ENCODE results near the gene XYLT1. TPM values are rescaled to one million over a fixed set of nuclear protein-coding genes. Genes with fewer than 3 reads are reported as not detected.

XYLT1 gene
- total RNA-seq, 2 experiments from 2014 or later, result 53.6 to 56.7 TPM

DNA sequence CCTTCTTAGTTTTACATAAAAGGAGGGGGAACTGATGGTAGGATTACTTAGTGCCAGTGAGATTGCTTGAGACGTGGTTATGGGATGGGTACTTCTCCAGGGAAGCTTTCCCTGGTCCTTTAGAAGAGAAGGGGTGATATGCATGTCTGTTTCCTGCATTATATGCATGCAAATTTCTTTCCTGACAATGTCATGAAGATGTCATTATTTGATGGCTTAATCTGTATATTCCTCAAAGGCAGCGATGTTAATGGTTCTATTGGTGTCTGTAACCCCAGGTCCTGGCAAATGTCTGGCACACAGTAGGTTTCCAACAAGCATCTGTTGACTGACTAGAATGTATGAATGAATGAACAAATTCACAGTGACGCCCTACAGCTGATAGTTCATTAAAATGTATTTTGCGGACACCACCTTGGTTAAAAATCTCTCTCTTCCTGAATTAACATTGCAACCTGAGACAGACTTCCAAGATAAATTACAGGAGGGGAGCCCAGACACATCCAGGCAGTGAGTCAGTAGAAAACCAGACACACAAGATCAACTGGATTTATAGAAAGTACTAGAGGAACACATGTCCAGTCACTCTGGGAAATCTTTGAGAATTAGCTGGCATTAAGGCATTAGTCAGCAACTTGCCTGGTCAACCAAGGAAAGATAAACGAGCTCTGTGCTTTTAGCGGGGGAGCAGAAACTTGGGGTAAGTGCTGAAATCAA is 293.4 kb downstream of the XYLT1 start:
- POLR2A ChIA-PET, result no interaction called here
- H3K4me1 Mint-ChIP-seq, result peaks cover 16% of the 10 kb centered on the region

DNA sequence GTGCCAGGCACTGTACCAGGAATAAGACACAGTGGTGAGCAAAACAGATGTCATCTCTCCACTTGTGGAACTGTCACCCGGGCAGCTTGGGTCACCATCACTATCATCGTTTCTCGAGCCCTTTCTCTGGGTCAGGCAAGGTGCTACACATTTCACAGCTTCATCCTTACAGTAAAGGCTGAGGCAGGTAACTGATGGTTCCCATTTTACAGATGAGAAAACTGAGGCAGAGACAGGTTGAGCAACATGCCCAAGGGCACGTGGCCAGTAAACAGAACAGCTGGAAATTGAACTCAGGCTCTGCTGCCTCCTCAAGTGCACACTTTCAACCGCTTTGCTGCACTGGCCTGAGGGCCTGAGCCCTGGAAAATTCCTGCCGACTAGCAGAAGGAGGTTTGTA is 294.6 kb downstream of the XYLT1 start:
- POLR2A ChIA-PET, result no interaction called here
- no peaks in the 10 kb centered on the region for H3K27me3 Mint-ChIP-seq
- no peak overlapping the region for H3K27ac Mint-ChIP-seq
- H3K4me3 Mint-ChIP-seq, result no peak overlapping the region
- H3K9me3 Mint-ChIP-seq, result no peaks in the 10 kb centered on the region
- no peak for ATAC-seq (ENCODE audit: low read depth)
- H3K36me3 Mint-ChIP-seq, result peaks cover 40% of the 10 kb centered on the region
- peaks cover 18% of the 10 kb centered on the region for H3K4me1 Mint-ChIP-seq
- DNase-seq, result no peak

More for the DNA sequence above, 293.4 kb downstream of the XYLT1 start:
- ATAC-seq (ENCODE audit: low read depth) (no peak), DNase-seq (no peak)
- no peaks in the 10 kb centered on the region for H3K9me3 Mint-ChIP-seq
- no peaks in the 10 kb centered on the region for H3K27me3 Mint-ChIP-seq
- H3K36me3 Mint-ChIP-seq, result peaks cover 47% of the 10 kb centered on the region
- peak overlapping the region; percentile 18 for H3K27ac Mint-ChIP-seq
- H3K4me3 Mint-ChIP-seq, result no peak overlapping the region

DNA sequence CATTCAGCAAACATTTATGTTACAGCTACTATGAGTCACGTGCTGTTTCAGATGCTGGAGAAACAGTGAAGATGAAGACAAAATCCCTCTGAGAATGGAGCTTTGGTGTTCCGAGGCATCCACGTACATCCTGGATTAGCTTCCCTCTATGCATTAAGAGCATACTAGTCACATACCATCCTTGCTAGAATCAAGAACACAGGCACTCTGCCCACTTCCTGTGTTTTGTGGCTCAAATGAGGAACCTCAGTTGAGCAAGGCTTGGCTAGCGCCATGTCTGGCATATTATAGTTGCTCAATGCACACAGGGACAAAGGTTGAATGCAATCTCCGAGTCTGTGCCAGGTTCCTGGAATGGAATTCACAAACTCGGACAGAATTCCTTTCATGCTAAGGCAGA is 297.5 kb downstream of the XYLT1 start:
- peaks cover 18% of the 10 kb centered on the region for H3K4me1 Mint-ChIP-seq
- ATAC-seq (ENCODE audit: low read depth) (peak; percentile 81), DNase-seq (no peak)
- H3K4me3 Mint-ChIP-seq, result no peak overlapping the region
- H3K27me3 Mint-ChIP-seq, result no peaks in the 10 kb centered on the region
- POLR2A ChIA-PET, result no interaction called here
- H3K9me3 Mint-ChIP-seq, result no peaks in the 10 kb centered on the region
- H3K27ac Mint-ChIP-seq, result no peak overlapping the region
- peaks cover 47% of the 10 kb centered on the region for H3K36me3 Mint-ChIP-seq

DNA sequence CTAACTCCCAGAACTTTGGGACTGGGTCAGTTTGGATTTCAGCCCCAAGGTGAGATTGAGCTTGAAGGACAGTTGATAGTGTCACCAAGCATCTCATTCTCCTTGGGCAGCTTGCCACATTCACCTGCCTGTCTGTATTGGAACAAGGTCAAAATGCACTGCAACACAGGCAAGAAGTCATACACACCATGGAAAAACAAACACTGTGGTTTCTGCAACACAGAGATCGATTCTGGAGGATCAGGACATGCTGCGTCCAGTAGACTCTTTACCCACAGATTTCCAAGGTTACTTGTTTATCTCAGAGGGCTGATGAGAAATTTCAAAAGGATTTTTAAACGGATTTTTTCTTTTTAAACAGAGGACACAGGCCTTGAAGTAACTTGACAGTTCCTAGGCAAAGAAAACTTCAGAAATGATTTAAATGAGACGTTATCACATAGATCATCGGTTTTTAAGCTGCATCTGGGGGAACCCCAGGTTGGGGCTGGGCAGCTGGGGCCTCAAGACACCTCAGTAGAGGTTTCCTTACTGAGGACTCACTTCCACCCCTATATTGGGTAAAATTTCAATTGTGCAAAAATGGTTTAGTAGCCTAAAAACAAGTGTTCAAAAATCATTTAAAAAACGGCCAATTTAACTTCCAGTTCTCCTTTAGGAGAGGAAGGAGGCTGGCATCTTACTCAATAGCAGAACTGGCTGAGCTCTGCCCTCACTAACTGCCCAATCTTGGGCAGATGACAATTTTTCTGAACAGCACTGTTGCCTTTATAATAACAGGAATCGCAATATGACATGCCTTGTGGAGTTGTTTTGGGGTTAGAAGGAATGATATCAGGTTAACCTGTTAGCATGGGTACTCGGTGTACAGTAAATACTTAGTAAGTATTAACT is 299.3 kb downstream of the XYLT1 start:
- no peaks in the 10 kb centered on the region for H3K9me3 Mint-ChIP-seq
- ATAC-seq (ENCODE audit: low read depth) (no peak), DNase-seq (no peak)
- H3K27me3 Mint-ChIP-seq, result no peaks in the 10 kb centered on the region
- POLR2A ChIA-PET, result no interaction called here
- peaks cover 15% of the 10 kb centered on the region for H3K4me1 Mint-ChIP-seq
- peaks cover 56% of the 10 kb centered on the region for H3K36me3 Mint-ChIP-seq
- H3K27ac Mint-ChIP-seq, result no peak overlapping the region
- no peak overlapping the region for H3K4me3 Mint-ChIP-seq

DNA sequence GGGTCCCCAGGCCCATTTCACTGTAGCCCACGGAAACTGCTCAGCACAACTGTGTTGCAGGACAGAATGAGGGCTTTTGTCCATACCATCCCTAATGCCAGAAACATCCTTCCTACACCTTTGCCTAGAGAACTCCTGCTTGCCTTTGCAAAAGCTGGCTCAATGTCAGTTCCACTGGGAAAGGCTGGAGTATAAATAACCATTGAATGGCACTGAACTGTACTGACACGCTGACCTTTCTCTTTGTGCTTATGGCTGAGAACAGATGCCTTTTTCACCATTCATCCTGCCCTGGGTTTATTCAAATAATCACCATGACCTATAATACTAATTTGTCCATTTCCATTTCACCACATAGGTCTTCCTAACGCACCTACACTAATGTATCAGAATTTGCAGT is 300.3 kb downstream of the XYLT1 start:
- POLR2A ChIA-PET, result no interaction called here
- no peak overlapping the region for H3K27ac Mint-ChIP-seq
- peaks cover 15% of the 10 kb centered on the region for H3K4me1 Mint-ChIP-seq
- H3K9me3 Mint-ChIP-seq, result no peaks in the 10 kb centered on the region
- no peak for ATAC-seq (ENCODE audit: low read depth)
- no peaks in the 10 kb centered on the region for H3K27me3 Mint-ChIP-seq
- DNase-seq, result no peak
- H3K4me3 Mint-ChIP-seq, result no peak overlapping the region
- H3K36me3 Mint-ChIP-seq, result peaks cover 53% of the 10 kb centered on the region

DNA sequence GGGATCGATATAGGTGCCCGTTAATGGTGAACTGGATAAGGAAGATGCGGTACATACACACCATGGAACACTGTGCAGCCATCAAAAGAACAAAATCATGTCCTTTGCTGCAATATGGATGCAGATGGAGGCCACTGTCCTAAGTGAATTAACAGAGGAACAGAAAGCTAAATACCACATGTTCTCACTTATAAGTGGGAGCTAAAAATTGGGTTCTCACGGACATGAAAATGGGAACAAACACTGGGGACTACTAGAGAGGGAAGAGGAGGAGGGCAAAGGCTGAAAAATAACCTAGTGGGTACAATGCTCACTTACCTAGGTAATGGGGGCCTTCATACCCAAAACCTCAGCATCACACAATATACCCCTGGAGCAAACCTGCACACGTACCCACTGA is 302.6 kb downstream of the XYLT1 start:
- Mint-ChIP-seq H3K4me1 (peaks cover 9% of the 10 kb centered on the region), H3K4me3 (no peak overlapping the region), H3K36me3 (peaks cover 43% of the 10 kb centered on the region), H3K27ac (no peak overlapping the region), H3K9me3 (no peaks in the 10 kb centered on the region), H3K27me3 (no peaks in the 10 kb centered on the region)
- ATAC-seq (ENCODE audit: low read depth) (no peak), DNase-seq (no peak)
- POLR2A ChIA-PET, result no interaction called here

DNA sequence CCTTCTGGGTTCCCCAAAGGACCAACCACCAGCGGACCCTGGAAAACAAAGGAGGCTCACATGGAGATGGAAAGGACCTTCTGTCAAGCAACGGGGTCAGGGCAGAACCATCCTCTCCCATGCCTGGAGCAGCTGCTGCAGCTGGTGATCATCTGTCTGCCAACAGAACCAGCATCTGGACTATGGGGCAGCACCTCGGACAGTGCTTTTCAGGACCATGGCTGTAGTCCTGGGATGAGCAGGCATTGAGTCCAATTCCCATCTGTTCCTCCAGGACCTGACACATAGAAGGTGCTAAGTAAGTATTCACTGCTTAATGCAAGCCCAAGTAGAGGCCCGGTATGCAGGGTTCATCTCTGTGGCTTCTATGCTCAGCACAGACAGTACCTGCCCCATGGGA is 304.7 kb downstream of the XYLT1 start:
- peaks cover 39% of the 10 kb centered on the region for H3K36me3 Mint-ChIP-seq
- H3K27ac Mint-ChIP-seq, result no peak overlapping the region
- POLR2A ChIA-PET, result no interaction called here

DNA sequence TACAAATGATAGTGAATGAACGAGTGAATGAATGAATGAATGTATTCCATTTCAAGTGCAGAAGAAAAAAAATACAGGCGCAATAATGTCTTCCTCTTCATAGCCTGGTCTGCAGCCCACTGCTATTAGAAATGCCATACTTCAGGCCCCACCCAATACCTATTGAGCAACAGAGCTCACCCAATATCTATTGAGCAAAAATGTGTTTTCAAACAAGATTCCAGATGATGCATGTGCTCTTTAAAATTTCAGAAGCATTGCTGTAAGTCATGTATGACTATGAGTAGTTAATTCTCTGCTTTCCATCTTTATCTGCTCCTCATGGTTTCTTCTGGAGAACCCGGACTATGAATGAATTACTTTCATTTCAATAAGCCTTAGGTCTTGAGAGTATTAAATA is 308.2 kb downstream of the XYLT1 start:
- Mint-ChIP-seq H3K9me3 (no peaks in the 10 kb centered on the region), H3K36me3 (peaks cover 22% of the 10 kb centered on the region), H3K4me1 (peaks cover 7% of the 10 kb centered on the region), H3K27ac (no peak overlapping the region), H3K27me3 (no peaks in the 10 kb centered on the region), H3K4me3 (no peak overlapping the region)
- ATAC-seq (ENCODE audit: low read depth) (no peak), DNase-seq (no peak)
- POLR2A ChIA-PET, result no interaction called here

More for the DNA sequence above, 304.7 kb downstream of the XYLT1 start:
- Mint-ChIP-seq H3K4me3 (no peak overlapping the region), H3K9me3 (no peaks in the 10 kb centered on the region), H3K4me1 (peaks cover 4% of the 10 kb centered on the region), H3K27me3 (no peaks in the 10 kb centered on the region)
- ATAC-seq (ENCODE audit: low read depth), result no peak
- DNase-seq, result no peak

DNA sequence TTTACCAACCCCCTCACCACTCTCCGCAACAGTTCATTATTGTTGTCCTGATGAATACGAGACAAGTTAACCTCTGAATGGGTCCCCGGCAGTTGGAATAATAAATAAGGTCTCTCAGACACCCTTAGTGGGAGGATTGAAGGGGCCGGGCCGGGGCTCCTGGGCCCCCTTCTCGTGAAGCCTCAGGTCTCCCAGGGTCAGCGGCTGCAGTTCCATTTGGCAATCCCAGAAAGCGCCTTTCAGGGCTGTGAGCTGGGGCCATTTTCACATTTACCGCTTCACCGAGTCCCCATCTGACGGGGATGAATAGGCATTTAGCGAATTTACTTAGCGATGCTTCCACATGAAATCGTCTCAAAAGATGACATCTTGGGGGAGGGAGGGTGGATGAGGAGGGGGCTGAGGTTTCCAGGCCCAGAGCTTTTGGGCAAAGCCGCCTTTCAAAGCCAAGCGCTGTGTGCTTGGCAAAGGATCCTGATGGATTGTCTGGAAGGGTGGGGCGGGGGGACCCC is 309.8 kb downstream of the XYLT1 start:
- DNase-seq (no peak), ATAC-seq (ENCODE audit: low read depth) (no peak)
- Mint-ChIP-seq H3K27me3 (no peaks in the 10 kb centered on the region), H3K4me1 (peaks cover 7% of the 10 kb centered on the region), H3K4me3 (no peak overlapping the region), H3K36me3 (peaks cover 23% of the 10 kb centered on the region), H3K9me3 (no peaks in the 10 kb centered on the region), H3K27ac (no peak overlapping the region)
- POLR2A ChIA-PET, result no interaction called here

DNA sequence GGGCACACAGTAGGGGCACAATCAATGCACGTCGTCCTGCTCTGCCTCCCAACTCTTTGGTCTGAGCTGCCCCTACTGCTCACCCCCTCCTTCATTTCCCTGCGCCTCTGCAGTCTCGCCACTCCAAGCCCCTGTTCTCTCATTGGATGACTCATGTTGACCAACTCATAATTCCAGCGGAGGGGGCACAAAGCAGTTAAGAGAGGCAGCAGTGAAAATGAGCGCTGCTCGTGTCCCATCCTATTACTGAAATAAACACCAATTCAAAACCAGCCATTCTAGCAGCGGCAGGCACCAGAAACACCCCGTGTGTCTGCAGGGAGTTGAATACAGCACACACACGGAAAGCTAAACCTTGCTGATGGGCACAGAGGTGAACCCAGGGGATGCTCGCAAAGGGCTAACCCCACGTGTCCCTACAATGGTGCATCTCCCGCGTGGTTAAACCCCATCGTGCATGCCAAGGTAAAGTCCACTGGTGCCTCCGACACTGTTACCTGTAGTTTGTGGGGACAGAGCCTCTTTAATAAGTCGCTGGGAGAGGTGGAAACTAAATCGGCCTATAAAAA is 310.4 kb downstream of the XYLT1 start:
- ATAC-seq (ENCODE audit: low read depth) (no peak), DNase-seq (no peak)
- Mint-ChIP-seq H3K4me3 (no peak overlapping the region), H3K27me3 (no peaks in the 10 kb centered on the region), H3K9me3 (no peaks in the 10 kb centered on the region), H3K36me3 (peaks cover 21% of the 10 kb centered on the region), H3K27ac (no peak overlapping the region), H3K4me1 (peaks cover 7% of the 10 kb centered on the region)
- POLR2A ChIA-PET, result no interaction called here

DNA sequence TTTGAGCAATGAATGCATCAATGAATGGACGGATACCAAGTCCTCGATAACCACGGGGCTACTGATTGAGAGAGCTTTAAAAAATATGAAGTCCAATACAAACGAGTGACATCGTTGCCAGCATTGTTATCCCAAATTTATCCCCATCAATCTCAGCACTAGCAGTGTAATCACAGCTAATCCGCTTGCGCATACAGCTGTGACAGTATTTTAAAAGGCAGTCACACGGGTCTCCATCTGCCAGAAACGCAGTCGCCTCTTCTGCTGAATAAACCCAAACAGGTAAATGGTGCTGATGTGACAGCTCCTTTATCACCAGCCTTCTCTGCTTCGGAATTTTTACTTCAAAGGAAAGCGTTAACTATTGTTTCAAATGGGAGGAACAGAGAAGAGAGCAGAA is 311.1 kb downstream of the XYLT1 start:
- Mint-ChIP-seq H3K27me3 (no peaks in the 10 kb centered on the region), H3K4me1 (peaks cover 7% of the 10 kb centered on the region), H3K4me3 (no peak overlapping the region), H3K36me3 (peaks cover 20% of the 10 kb centered on the region), H3K9me3 (no peaks in the 10 kb centered on the region), H3K27ac (no peak overlapping the region)
- DNase-seq (no peak), ATAC-seq (ENCODE audit: low read depth) (no peak)
- POLR2A ChIA-PET, result no interaction called here

DNA sequence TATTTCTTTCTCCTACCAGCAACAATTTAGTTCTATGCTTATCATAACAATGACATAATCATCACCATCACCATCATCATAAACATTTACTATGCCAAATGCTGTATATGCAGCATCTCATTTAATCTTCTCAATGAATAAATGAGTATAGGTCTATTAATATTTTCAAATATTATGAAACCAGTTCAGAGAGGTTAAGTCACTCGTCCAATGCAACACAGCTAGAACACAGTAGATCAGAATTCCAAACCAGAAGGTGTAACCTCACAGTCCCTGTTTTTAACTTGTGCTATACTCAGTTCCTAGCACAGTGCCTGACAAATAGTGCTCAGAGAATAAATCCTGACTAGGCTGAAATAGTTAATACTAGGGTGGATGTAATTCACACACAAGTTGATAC is 314.8 kb downstream of the XYLT1 start:
- Mint-ChIP-seq H3K36me3 (peaks cover 12% of the 10 kb centered on the region), H3K27ac (no peak overlapping the region), H3K4me1 (peaks cover 3% of the 10 kb centered on the region), H3K27me3 (no peaks in the 10 kb centered on the region), H3K9me3 (no peaks in the 10 kb centered on the region), H3K4me3 (no peak overlapping the region)
- ATAC-seq (ENCODE audit: low read depth) (no peak), DNase-seq (no peak)
- POLR2A ChIA-PET, result no interaction called here

DNA sequence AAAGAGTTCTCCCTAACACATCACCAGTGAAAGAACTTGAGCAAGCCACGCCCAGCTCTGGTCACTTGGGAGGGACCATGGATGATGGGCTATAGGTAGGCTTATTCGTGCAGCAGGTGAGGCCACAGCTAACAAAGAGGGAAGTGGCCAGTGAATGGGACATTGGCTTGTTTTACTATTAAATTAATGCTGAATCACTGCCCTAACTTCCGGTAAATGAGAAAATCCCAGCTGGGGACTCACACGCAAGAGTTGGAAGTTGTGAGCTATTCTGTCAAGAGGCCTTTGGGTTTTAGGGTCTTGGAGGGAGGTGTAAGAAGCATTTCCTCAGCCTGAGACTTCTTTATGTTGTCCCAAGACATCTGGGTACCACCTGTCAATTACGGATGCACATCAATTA is 315.3 kb downstream of the XYLT1 start:
- POLR2A ChIA-PET, result no interaction called here
- peaks cover 3% of the 10 kb centered on the region for H3K4me1 Mint-ChIP-seq
- no peaks in the 10 kb centered on the region for H3K27me3 Mint-ChIP-seq
- DNase-seq (no peak), ATAC-seq (ENCODE audit: low read depth) (no peak)
- no peaks in the 10 kb centered on the region for H3K9me3 Mint-ChIP-seq
- H3K36me3 Mint-ChIP-seq, result peaks cover 14% of the 10 kb centered on the region
- no peak overlapping the region for H3K4me3 Mint-ChIP-seq
- H3K27ac Mint-ChIP-seq, result no peak overlapping the region

DNA sequence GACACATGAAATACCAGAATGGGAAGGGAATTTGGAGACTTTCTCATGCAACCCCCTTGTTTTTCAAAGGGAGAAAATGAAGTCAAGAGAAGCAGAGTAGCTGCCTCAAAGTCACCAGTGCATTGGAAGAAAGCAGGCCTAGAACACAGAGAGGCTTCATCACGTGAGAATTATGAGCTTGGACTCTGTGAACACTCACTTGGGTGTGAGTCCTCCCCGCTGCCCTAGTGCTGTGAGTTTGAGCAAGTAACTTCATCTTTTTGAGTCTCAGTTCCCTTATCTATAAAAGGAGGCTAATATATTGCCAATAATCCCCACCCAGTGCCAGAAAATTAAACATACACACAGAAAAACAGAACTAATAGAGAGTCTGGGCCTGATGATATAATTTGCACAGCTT is 315.8 kb downstream of the XYLT1 start:
- ATAC-seq (ENCODE audit: low read depth), result no peak
- peaks cover 3% of the 10 kb centered on the region for H3K4me1 Mint-ChIP-seq

More for the DNA sequence above, 315.8 kb downstream of the XYLT1 start:
- H3K27me3 Mint-ChIP-seq, result no peaks in the 10 kb centered on the region
- POLR2A ChIA-PET, result no interaction called here
- H3K9me3 Mint-ChIP-seq, result no peaks in the 10 kb centered on the region
- no peak for DNase-seq
- H3K27ac Mint-ChIP-seq, result no peak overlapping the region
- H3K4me3 Mint-ChIP-seq, result no peak overlapping the region
- peaks cover 14% of the 10 kb centered on the region for H3K36me3 Mint-ChIP-seq
